ENCODE data around the gene MIA2. TPM values are rescaled to one million over a fixed set of nuclear protein-coding genes. Genes with fewer than 3 reads are reported as not detected.
"Not testable (repeated sequence)": the region's sequence is repeated elsewhere in the genome, so short reads cannot be mapped to it uniquely, and the experiment has no call there.

The MIA2 gene
- total RNA-seq, 2 donors from 2014 or later: 41.8 to 61.8 TPM

DNA sequence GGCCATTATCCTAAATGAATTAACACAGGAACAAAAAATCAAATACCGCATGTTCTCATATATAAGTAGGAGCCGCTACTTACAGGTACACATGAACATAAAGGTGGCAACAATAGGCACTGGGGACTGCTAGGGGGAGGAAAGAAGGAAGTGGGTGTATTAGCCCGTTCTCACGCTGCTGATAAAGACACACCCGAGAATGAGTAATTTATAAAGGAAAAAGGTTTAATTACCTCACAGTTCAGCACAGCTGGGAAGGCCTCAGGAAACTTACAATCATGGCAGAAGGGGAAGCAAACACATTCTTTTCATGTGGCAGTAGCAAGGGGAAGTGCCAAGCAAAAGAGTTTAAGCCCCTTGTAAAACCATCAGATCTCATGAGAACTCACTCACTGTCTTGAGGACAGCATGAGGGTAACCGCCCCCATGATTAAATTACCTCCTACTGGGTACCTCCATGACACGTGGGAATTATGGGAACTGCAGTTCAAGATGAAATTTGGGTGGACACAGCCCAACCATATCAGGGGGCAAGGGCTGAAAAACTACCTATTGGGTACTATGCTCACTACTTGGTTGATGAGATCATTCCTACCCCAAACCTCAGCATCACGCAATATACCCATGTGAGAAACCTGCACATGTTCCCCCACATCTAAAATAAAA, 16.4 kb upstream of the MIA2 start:
- no peak overlapping the region for H3K9ac ChIP-seq (ENCODE audit: low read depth in 2 of 2, low read length in 2 of 2)
- no peak for DNase-seq
- no peak overlapping the region for H3K4me3 ChIP-seq
- no peaks in the 10 kb centered on the region for H3K27me3 ChIP-seq
- no peaks in the 10 kb centered on the region for H3K4me1 ChIP-seq
- H3K9me3 ChIP-seq: no peaks in the 10 kb centered on the region
- no peak overlapping the region for H3K27ac ChIP-seq
- intact Hi-C loops (cut with DNase I): no loop called here
- no peaks in the 10 kb centered on the region for H3K36me3 ChIP-seq
- no peak for TF ChIP-seq CTCF (IDR thresholded peaks at IDR 0.05)

DNA sequence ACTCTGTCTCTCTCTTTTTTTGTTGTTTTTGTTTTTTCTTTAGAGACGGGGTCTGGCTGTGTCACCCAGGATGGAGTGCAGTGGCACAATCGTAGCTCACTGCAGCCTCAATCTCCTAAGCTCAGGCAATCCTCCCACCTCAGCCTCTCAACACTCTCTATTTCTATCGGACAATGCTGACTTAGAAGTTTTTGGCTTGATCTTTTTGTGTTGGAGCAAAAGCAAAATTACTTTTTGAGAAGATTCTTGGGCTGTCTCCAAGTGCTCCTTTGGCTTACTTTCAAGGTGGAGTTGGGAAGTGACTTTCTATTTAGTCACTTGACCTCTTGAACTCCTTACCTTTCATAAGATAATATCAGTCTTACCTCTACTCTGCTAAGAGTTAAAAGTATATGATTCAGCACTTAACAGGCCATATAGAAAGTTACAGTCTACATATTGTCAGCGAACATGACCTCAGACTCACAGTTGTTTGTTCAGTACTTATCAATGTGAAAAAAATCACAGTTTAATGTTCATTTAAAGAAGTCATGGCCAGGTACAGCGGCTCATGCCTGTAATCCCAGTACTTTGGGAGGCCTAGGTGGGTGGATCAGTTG, 15.4 kb upstream of the MIA2 start:
- intact Hi-C loops (cut with DNase I): no loop called here
- H3K4me1 ChIP-seq: no peaks in the 10 kb centered on the region
- no peaks in the 10 kb centered on the region for H3K27me3 ChIP-seq
- no peak for DNase-seq
- no peak overlapping the region for H3K4me3 ChIP-seq
- H3K36me3 ChIP-seq: no peaks in the 10 kb centered on the region
- H3K27ac ChIP-seq: no peak overlapping the region
- H3K9ac ChIP-seq (ENCODE audit: low read depth in 2 of 2, low read length in 2 of 2): no peak overlapping the region
- no peak for TF ChIP-seq CTCF (IDR thresholded peaks at IDR 0.05)
- no peaks in the 10 kb centered on the region for H3K9me3 ChIP-seq

DNA sequence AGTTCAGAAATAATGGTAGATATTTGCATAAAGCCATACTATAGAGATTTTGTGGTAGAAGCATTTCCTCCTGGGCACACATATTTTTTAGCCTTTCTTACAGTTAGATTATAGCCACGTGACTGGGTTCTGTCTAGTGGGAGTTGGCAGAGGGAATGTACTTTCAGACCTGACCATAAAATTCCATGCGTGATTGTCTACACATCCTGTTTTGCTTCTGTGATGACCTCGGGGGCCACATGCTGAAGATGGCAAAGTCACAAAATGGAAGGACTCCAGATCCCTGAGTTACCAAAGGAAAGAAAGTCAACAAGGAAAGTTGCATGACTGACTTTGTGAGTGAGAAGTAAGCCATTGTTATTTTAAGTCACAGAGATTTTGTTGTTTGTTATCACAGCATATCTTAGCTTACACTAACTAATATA, 14.6 kb upstream of the MIA2 start:
- no peaks in the 10 kb centered on the region for H3K4me1 ChIP-seq
- intact Hi-C loops (cut with DNase I): no loop called here
- H3K4me3 ChIP-seq: no peak overlapping the region
- no peak overlapping the region for H3K9ac ChIP-seq (ENCODE audit: low read depth in 2 of 2, low read length in 2 of 2)
- H3K27ac ChIP-seq: no peak overlapping the region
- no peak for TF ChIP-seq CTCF (IDR thresholded peaks at IDR 0.05)
- H3K9me3 ChIP-seq: no peaks in the 10 kb centered on the region
- no peak for DNase-seq
- no peaks in the 10 kb centered on the region for H3K27me3 ChIP-seq
- no peaks in the 10 kb centered on the region for H3K36me3 ChIP-seq

GRCh38 chr14:39220473-39220872, 13.2 kb upstream of the MIA2 start:
- intact Hi-C loops (cut with DNase I); H3K9me3 ChIP-seq; H3K4me3 ChIP-seq; H3K4me1 ChIP-seq; DNase-seq; H3K27ac ChIP-seq; H3K27me3 ChIP-seq; H3K36me3 ChIP-seq; H3K9ac ChIP-seq (ENCODE audit: low read depth in 2 of 2, low read length in 2 of 2): not testable (repeated sequence)

- no peak for DNase-seq
- no peaks in the 10 kb centered on the region for H3K27me3 ChIP-seq
- no peak overlapping the region for H3K27ac ChIP-seq
- intact Hi-C loops (cut with DNase I): no loop called here
- no peaks in the 10 kb centered on the region for H3K9me3 ChIP-seq
- no peaks in the 10 kb centered on the region for H3K36me3 ChIP-seq
- no peak overlapping the region for H3K9ac ChIP-seq (ENCODE audit: low read depth in 2 of 2, low read length in 2 of 2)
- H3K4me3 ChIP-seq: no peak overlapping the region
- TF ChIP-seq CTCF (IDR thresholded peaks at IDR 0.05): no peak
- no peaks in the 10 kb centered on the region for H3K4me1 ChIP-seq
Observed at GRCh38 chr14:39228044-39228443, 5.7 kb upstream of the MIA2 start.

DNA sequence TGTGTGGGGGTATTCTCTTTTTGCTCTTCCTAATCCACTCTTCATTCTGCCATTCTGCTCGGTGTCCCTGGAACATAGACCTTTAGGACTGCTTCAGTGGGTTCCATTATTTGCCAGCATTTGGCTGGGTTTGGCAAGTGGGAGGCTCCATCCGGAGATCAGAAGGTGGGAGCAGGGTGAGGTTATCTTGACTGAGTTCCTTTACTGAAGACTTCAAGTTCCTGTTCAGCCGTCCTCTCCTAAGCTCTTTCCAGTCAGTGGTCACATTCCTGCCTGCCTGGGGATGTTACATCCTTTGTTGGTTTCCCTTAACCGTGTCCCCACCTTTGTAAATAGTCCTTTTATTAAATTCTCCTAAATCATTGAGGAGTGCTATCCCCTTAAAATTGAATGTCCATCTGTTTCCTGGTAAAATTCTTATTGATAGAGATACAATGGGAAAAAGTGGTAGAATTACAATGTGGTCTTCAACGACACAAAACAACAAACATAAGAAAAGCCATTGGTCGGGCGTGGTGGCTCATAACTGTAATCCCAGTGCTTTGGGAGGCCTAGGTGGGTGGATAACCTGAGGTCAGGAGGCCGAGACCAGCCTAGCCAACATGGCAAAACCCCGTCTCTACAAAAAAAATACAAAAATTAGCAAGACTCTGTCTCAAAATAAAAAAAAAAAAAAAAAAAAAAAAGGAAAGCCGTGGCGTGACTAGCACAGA, 5.0 kb upstream of the MIA2 start:
- DNase-seq: no peak
- Histone ChIP-seq H3K4me1 (no peaks in the 10 kb centered on the region), H3K4me3 (no peak overlapping the region), H3K27ac (no peak overlapping the region), H3K9me3 (no peaks in the 10 kb centered on the region), H3K9ac (ENCODE audit: low read depth in 2 of 2, low read length in 2 of 2) (no peak overlapping the region), H3K27me3 (no peaks in the 10 kb centered on the region), H3K36me3 (no peaks in the 10 kb centered on the region)
- TF ChIP-seq CTCF (IDR thresholded peaks at IDR 0.05): no peak
- intact Hi-C loops (cut with DNase I): no loop called here
